NCI-H1436 treated with DMSO at 0.1 percent for 48 hours (cell line): ENCODE results near the gene LHFPL4.
"Not testable (repeated sequence)": the region's sequence is repeated elsewhere in the genome, so short reads cannot be mapped to it uniquely, and the experiment has no call there.

ENCODE experiments used
- DNase-seq: peaks from one replicate; lab custom pipeline; 2025; lab: John Stamatoyannopoulos, UW

The LHFPL4 gene

GRCh38 chr3:9553021-9553947, at the start of gene LHFPL4:
Gene LHFPL4 (minus strand): TSS chr3:9553822. CDS start chr3:9552679, 1,143 bp downstream.
- no peak for DNase-seq

- DNase-seq, result no peak
Observed at GRCh38 chr3:9602620-9603019, 49.0 kb upstream of the LHFPL4 start.

- not testable (repeated sequence) for DNase-seq
Observed at GRCh38 chr3:9601006-9601581, 47.5 kb upstream of the LHFPL4 start.

- no peak for DNase-seq
Observed at GRCh38 chr3:9600597-9600996, 47.0 kb upstream of the LHFPL4 start.

- DNase-seq, result no peak
Observed at GRCh38 chr3:9598783-9599387, 45.3 kb upstream of the LHFPL4 start.

- no peak for DNase-seq
Observed at GRCh38 chr3:9595877-9596276, 42.3 kb upstream of the LHFPL4 start.

- DNase-seq, result not testable (repeated sequence)
Observed at GRCh38 chr3:9591781-9592180, 38.2 kb upstream of the LHFPL4 start.

GRCh38 chr3:9590282-9590791, 36.7 kb upstream of the LHFPL4 start:
- DNase-seq, result no peak

GRCh38 chr3:9583792-9584191, 30.2 kb upstream of the LHFPL4 start:
- no peak for DNase-seq

- no peak for DNase-seq
Observed at GRCh38 chr3:9583371-9583770, 29.7 kb upstream of the LHFPL4 start.

GRCh38 chr3:9582332-9582731, 28.7 kb upstream of the LHFPL4 start:
- DNase-seq, result no peak

- no peak for DNase-seq
Observed at GRCh38 chr3:9581742-9582141, 28.1 kb upstream of the LHFPL4 start.

GRCh38 chr3:9569054-9569453, 15.4 kb upstream of the LHFPL4 start:
- no peak for DNase-seq

- DNase-seq, result no peak
Observed at GRCh38 chr3:9565316-9565715, 11.7 kb upstream of the LHFPL4 start.

- no peak for DNase-seq
Observed at GRCh38 chr3:9563851-9564250, 10.2 kb upstream of the LHFPL4 start.

- not testable (repeated sequence) for DNase-seq
Observed at GRCh38 chr3:9560056-9560455, 6.4 kb upstream of the LHFPL4 start.

- no peak for DNase-seq
Observed at GRCh38 chr3:9553948-9554513, 409 bp upstream of the LHFPL4 start.

GRCh38 chr3:9552252-9552999, 1.2 kb downstream of the LHFPL4 start:
- no peak for DNase-seq

- no peak for DNase-seq
Observed at GRCh38 chr3:9550999-9551398, 2.6 kb downstream of the LHFPL4 start.

- no peak for DNase-seq
Observed at GRCh38 chr3:9549600-9549999, 4.0 kb downstream of the LHFPL4 start.

- no peak for DNase-seq
Observed at GRCh38 chr3:9548991-9549390, 4.6 kb downstream of the LHFPL4 start.

GRCh38 chr3:9542182-9542581, 11.4 kb downstream of the LHFPL4 start:
- DNase-seq, result no peak
